BJ (cell line): Measurements from ENCODE around the gene PEX14. TPM values are rescaled to one million over a fixed set of nuclear protein-coding genes. Genes with fewer than 3 reads are reported as not detected.

Experiments
- CTCF ChIA-PET: fragments of 350-600 bp; formaldehyde crosslinking; extraction: SDS; loops from one replicate; lab custom pipeline; 2021; ENCODE audit warnings: antibody characterized with exemption, inconsistent platforms; lab: Yijun Ruan, JAX
- POLR2A ChIA-PET: fragments of 300-600 bp; sonication (Branson Sonifier 250); formaldehyde crosslinking; extraction: SDS; loops from one replicate; lab custom pipeline; 2021; ENCODE audit warnings: antibody characterized with exemption; lab: Charles Lee
- DNase-seq: peaks from one replicate; pipeline ENCODE4 v3.0.0-alpha.2; 2011; ENCODE audit warnings: low read depth
- H3K27me3 ChIP-seq: 2 replicates; pipeline ENCODE4 v1.6.0; 2011; ENCODE audit warnings: low read length; ENCODE audit not compliant: control insufficient read depth, insufficient read depth
- H3K36me3 ChIP-seq: 2 replicates; pipeline ENCODE4 v1.5.1; 2011; ENCODE audit warnings: low read length; ENCODE audit not compliant: control insufficient read depth, insufficient read depth
- H3K4me3 ChIP-seq: 2 replicates; pipeline ENCODE4 v1.5.1; 2011; ENCODE audit warnings: low read depth, mild to moderate bottlenecking, control low read depth, low read length
- polyA plus RNA-seq: library from polyadenylated mRNA; depleted of rRNA; stranded (reverse); fragments of >200 nt; gene quantifications from 2 replicates; pipeline ENCODE4 v1.2.3, GENCODE V29; 2011
- TF ChIP-seq, protein P1 (sequence below): IDR thresholded peaks from 2 replicates; pipeline ENCODE4 v1.5.1; 2011; ENCODE audit warnings: low read depth, mild to moderate bottlenecking, control low read depth, inconsistent platforms, low read length, moderate library complexity; ENCODE audit not compliant: insufficient read depth

Gene PEX14
- polyA plus RNA-seq, 1 experiment: 10.1 TPM

- no peak for DNase-seq
- Histone ChIP-seq H3K4me3 (no peak overlapping the region), H3K36me3 (no peaks in the 10 kb centered on the region), H3K27me3 (no peaks in the 10 kb centered on the region)
- POLR2A ChIA-PET: no interaction called here
- CTCF ChIA-PET: interaction anchor here (1.1 to 1.3 kb wide), 2 partner anchors 60 to 146 kb away, joined by 3 read pairs; no protein-coding TSS in a partner anchor
- TF ChIP-seq, protein P1, sequence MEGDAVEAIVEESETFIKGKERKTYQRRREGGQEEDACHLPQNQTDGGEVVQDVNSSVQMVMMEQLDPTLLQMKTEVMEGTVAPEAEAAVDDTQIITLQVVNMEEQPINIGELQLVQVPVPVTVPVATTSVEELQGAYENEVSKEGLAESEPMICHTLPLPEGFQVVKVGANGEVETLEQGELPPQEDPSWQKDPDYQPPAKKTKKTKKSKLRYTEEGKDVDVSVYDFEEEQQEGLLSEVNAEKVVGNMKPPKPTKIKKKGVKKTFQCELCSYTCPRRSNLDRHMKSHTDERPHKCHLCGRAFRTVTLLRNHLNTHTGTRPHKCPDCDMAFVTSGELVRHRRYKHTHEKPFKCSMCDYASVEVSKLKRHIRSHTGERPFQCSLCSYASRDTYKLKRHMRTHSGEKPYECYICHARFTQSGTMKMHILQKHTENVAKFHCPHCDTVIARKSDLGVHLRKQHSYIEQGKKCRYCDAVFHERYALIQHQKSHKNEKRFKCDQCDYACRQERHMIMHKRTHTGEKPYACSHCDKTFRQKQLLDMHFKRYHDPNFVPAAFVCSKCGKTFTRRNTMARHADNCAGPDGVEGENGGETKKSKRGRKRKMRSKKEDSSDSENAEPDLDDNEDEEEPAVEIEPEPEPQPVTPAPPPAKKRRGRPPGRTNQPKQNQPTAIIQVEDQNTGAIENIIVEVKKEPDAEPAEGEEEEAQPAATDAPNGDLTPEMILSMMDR: no peak
These were observed 166.2 kb downstream of the PEX14 start for GRCh38 chr1:10640843-10641553.

DNA sequence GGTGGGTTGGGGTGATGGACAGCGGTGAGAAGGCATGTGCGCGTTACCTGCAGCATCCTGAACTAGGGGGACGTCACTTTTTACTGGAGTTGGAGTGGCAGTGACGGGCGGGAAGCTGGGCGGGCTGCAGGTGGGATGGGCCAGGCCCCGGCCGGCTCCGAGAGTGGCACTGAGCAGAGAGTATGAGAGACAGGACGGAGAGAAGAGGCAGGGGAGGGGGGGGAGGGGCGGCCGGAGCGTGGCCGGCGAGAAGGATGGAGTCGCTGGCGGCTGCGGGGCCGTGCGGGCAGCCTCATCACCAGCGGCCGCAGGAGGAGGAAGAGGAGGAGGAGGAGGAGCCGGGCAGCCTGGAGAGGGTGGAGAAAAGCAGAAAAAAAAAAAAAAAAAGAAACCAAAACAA, 167.2 kb downstream of the PEX14 start:
- no peak for DNase-seq
- H3K27me3 ChIP-seq: no peaks in the 10 kb centered on the region
- ChIA-PET CTCF (no interaction called here), POLR2A (no interaction called here)
- H3K4me3 ChIP-seq: no peak overlapping the region
- TF ChIP-seq, protein P1: no peak
- no peaks in the 10 kb centered on the region for H3K36me3 ChIP-seq

- DNase-seq: no peak
- ChIA-PET CTCF (no interaction called here), POLR2A (no interaction called here)
- Histone ChIP-seq H3K36me3 (no peaks in the 10 kb centered on the region), H3K27me3 (no peaks in the 10 kb centered on the region), H3K4me3 (no peak overlapping the region)
- TF ChIP-seq, protein P1: no peak
These were observed 167.8 kb downstream of the PEX14 start for GRCh38 chr1:10642403-10643080.

GRCh38 chr1:10643607-10644306, 169.0 kb downstream of the PEX14 start:
- TF ChIP-seq, protein P1: no peak
- Histone ChIP-seq H3K4me3 (no peak overlapping the region), H3K27me3 (no peaks in the 10 kb centered on the region), H3K36me3 (no peaks in the 10 kb centered on the region)
- CTCF ChIA-PET: no interaction called here
- no peak for DNase-seq
- POLR2A ChIA-PET: no interaction called here

GRCh38 chr1:10644307-10645128, 169.8 kb downstream of the PEX14 start:
- no peak for DNase-seq
- no peaks in the 10 kb centered on the region for H3K27me3 ChIP-seq
- H3K4me3 ChIP-seq: no peak overlapping the region
- no peaks in the 10 kb centered on the region for H3K36me3 ChIP-seq
- ChIA-PET CTCF (no interaction called here), POLR2A (no interaction called here)
- TF ChIP-seq, protein P1: no peak
